GM11168 (cell line): ENCODE data around the gene APOA5.
"Not testable (repeated sequence)": the region's sequence is repeated elsewhere in the genome, so short reads cannot be mapped to it uniquely, and the experiment has no call there.

Source experiments
- in situ Hi-C: fragments of 300-500 bp; cut with MboI; formaldehyde crosslinking; loops from one replicate; pipeline ENCODE4 v1.12.0; 2022; ENCODE audit warnings: low sequenced_read_pairs; ENCODE audit not compliant: unreplicated experiment

APOA5 gene

DNA sequence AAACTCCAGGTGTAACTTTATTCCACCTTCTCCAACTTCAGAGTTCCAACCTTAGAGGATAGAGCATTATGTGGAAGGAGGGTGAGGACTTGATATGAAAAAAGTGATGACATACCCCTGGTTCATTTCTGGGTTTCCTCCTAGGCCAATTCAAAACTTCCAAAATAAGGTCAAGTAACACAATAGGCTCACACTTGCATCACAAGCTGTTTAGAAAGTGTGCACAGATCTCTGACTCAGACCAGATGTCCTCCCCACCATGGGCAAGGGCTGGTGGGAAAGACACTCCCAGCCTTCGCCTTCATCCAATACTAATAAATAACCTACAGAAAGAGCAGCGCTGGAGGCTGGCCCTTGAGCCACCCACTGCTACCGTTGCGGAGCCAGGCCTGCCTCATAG is 13.1 kb downstream of the APOA5 start:
- in situ Hi-C loops, result loop anchor here (25.0 kb wide), 1 partner anchor 334 kb away; no protein-coding TSS in a partner anchor

DNA sequence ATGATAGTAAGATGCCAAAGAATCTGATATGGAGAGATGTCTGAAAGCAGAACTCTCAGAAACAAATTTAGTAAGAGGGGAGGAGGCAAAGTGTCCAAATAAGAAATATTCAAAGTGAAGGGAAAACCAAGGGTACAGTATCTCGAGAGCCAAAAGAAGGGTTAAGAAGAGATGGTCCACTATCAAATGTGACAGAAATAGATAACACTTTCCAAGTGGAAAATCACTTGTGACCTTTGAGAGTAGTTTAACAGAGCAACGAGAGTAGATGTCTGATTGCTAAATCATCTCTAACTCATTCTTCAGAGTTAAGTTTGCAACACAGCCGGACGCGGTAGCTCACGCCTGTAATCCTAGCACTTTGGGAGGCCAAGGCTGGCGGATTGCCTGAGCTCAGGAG is 14.6 kb downstream of the APOA5 start:
- in situ Hi-C loops, result loop anchor here (25.0 kb wide), 1 partner anchor 335 kb away; no protein-coding TSS in a partner anchor

DNA sequence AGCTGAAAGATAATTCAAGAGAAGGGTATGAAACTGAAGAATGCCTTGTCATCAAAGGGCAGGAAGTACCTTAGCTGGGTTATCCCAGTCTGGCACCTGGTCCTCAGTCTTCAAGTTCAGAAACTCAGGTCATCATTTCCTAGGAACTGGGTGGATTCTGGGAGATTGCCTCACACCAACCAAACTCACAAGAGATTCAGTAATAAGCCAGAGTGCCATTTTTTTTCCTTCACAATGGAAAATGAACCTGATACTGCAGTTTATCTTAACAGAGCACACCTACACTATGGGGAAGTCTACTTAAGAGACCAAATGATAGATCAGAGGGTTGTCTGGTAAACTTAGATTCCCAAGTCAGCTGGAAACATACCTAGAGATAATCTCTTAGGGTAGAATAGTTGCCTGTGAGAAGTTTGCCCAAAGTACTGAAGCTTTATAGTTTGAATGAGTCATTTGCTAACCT is 15.1 kb downstream of the APOA5 start:
- in situ Hi-C loops, result loop anchor here (25.0 kb wide), 1 partner anchor 336 kb away; no protein-coding TSS in a partner anchor

DNA sequence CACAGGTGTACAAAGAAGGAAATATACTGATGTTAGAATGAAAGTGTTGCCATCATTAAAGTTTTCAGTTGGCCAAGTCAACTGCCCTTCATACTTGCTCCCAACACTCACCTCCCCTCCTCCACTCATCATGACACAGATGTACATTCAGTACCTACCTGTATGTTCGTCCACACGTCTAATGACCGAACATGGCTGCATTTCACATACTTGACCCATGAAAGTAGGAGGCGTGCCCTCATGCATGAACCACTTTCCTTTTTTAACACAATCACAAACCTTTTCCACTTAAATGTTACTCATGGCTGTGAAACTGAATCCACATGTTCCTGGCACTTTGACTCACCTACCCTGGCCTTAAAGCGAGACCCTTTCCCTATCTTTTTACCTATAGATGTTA is 15.7 kb downstream of the APOA5 start:
- in situ Hi-C loops, result loop anchor here (25.0 kb wide), 1 partner anchor 336 kb away; no protein-coding TSS in a partner anchor

DNA sequence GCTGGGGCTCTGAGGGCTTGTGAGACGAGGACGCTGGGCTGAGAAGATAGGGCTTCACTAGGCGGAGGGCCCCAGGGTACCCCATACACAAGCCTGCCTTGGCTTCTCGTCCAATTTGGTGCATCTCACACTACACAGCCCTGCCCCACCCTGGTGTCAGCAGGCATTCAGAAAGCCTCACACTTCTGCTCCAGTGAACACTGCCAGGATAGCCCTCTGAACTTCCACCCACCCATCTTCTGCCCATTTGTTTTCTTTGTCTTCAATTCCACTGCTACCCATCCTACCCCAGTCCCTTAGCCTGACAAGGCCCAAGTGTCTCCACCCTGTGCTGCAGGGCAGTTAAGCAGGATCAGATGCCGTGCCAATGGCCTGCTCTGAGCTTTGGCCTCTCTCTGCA is 17.0 kb downstream of the APOA5 start:
- in situ Hi-C loops, result loop anchor here (25.0 kb wide), 1 partner anchor 338 kb away; no protein-coding TSS in a partner anchor

DNA sequence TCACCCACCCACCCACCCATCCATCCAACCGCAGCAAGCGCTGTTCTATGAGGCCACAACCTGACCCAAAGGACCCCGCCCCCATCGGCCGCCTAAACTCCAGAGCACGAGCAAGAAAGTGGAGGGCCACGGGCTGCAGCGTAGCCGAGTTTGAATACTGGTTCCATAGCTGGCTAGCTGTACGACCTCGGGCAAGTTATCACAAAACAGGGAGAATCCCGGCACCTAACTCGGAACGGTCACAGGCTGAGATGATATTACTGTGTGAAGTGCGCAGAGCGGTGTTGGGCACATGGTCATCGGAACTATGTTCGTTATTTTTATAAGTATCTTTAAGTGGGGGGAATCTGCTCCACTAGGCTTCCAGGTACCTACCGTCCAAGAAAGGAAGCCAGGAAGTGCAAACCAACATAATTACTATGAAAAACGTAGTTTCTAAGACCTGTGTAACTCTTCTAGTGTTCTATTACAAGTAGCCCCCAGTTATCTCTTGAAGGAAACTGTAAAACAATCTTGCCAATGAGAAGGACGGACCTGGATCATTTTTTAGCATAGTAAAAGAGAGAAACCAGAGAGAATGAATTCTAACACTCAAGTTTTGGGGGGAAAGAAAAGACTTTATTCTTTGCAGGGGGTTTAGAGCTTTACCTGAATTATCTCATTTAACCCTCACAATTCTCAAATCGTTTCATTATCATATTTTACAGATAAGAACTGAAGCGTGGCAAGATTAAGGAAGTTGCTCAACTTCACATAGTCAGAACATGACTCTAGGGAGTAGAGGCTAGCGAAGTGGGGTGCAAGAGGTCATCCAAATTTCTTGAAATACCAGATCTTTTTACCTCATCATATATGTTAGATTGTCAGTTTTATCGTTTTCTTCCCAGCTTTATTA is 18.2 kb downstream of the APOA5 start:
- in situ Hi-C loops, result no loop called here

DNA sequence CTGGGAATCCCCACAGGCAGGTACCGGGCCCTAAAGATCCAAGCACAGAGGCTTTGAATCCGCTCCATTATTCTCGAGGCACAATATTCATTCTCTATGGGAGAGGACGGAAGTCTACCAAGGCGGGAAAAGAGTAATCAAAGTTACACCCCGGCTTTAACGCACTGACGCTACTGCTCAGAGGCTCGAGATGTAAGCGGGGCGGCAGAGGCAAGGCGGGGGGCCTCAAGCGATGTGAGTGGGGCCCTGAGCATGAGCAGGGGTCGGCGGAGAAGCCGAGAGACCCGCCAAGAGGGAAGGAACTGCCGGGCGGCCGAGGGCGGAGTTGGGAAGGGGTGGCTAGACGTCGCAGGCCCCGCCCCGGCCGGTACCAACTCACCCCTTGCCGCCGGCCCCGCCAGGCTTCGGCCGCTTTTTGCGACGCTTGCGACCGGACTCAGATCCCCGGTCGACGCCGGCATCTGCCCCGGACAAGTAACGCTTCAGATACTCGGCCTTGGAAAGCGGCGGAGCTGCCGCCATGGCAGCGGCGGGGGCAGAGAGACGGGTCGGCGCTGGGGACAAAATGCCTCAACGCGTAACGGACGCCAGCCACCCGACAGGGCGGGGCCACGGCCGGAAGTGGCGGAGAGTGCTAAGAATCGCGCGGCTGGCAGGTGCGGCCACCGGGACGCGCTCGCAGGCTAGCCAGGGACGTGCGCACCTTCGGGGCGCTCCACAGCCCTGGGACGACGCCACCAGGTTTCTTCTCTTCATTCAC is 19.1 kb downstream of the APOA5 start, which contains the start of gene BUD13:
BUD13 (minus strand) TSS at position 545 of the 760 bp plus-strand sequence; CDS start at position 522, 23 bp downstream.
- in situ Hi-C loops, result no loop called here

DNA sequence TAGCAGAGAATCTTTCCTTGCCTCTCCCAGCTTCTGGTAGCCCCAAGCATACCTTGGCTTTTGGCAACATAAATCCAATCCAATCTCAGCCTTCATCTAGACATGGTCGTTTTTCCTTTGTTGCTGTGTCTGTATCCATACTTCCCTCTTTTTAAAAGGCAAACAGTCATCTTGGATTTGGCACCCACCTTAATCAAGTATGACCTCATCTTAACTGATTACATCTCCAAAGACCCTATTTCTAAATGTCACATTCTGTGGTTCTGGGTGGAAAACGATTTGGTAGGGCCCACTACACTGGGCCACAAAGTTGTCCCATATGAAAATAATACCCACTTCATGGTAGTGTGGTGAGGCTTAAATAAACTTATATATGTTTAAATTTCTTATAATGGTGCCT is 19.7 kb downstream of the APOA5 start:
- in situ Hi-C loops, result no loop called here

DNA sequence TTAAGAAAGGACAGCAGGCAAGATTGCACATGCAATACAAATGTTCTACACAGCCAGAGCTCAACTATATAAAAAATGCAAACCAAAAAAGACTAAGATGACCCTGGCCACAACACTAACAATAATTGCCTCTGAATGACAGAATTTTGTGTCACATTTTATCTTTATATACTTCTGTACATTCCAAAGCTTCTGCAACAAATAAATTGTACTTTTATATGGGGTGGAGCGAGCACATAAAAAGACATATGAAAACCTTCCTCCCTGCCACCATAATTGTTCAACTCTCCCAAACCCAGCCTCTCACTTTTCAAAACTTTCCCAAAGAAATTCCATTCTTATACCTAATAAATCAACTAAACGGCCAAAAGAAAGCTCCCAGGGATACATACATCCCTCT is 29.5 kb downstream of the APOA5 start:
- in situ Hi-C loops, result no loop called here

DNA sequence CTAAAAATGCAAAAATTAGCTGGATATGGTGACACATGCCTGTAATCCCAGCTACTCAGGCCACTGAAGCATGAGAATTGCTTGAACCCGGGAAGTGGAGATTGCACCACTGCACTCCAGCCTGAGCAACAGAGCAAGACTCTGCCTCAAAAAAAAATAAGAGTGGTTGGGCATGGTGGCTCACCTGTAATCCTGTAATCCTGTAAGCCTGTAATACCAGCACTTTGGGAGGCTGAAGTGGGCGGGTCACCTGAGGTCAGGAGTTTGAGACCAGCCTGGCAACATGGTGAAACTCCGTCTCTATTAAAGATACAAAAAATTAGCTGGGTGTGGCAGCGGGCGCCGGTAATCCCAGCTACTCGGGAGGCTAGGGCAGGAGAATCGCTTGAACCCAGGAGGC is 35.6 kb downstream of the APOA5 start:
- in situ Hi-C loops, result not testable (repeated sequence)

DNA sequence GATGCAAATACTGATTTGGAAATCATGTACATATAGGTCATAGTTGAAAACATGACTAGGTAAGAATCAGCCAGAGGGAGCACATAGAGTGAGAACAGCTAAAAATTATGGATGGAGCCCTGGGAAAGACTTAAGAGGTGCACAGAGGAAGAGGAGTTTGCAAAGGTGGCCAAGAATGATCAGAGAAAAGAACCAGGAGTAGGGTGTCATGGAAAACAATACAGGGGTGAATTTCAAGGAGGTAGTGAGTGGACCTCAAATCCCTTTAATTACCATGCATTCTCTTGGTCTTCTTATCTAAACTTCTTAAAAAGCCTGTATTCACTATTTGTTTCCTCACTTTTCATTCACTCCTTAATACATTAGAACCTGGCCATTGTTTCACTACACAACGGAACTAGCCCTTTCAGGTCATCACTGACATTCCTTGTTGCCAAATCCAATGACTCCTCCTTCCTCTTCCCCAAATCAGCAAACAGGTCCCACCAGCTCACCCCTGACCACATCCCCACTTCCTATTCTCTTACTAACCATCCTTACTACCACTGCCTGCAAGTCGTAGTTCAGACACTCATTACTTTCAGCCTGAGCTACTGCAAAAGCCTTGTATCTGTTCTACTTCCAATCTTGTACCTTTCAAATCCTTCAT is 41.5 kb downstream of the APOA5 start:
- in situ Hi-C loops, result no loop called here

DNA sequence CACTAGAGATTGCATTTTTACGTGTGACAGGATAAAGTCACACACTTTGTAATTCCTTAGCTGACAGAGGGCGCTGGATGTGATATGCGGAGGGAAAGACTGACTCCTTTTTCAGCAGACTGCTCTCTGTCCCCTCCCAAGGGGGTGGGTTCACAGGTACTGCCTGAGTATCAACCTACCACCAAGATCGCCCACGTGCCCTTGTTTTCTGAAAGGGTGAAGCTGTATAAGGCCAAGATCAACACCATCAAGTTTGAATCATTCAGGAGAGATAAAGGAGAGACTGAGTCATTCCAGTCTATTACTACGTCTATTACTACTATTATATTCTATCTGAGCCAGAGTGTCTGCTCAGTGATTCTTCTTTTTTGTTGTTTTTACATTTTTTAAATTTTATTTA is 49.6 kb downstream of the APOA5 start:
- in situ Hi-C loops, result no loop called here

DNA sequence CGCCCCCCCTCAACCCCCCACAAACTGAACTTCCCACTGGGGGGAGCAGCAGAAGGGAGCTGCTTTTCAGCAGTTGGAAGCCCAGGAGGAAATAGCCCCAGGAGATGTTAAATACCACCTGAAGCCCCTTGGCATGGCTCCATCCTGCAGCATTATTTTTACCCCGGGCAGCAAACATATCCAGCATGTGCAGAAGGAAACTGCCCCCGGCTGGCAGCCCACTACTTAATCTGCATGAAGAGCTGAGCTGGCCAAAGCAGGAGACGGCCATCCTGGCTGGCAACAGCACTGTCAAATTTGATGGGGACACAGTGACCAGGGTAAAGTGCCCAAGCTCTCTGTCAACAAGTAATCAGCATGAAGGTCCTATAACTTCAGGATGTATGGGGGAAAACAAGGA is 50.9 kb downstream of the APOA5 start:
- in situ Hi-C loops, result no loop called here
